ENCODE results near the gene MAP2K3. TPM values are rescaled to one million over a fixed set of nuclear protein-coding genes. Genes with fewer than 3 reads are reported as not detected.
A peak's percentile ranks its signal among the peaks of the same experiment; 100 is the strongest.

The MAP2K3 gene
- total RNA-seq, 1 donor from 2014 or later: 29.2 TPM

- Histone ChIP-seq H3K4me3 (ENCODE audit: low read depth, low read length) (no peak overlapping the region), H3K27me3 (ENCODE audit: control insufficient read depth, insufficient read depth, low read length) (no peaks in the 10 kb centered on the region), H3K36me3 (ENCODE audit: control insufficient read depth, insufficient read depth, low read length) (no peaks in the 10 kb centered on the region)
- peak; percentile 88 for DNase-seq (ENCODE audit: low read depth)
- TF ChIP-seq CTCF (IDR thresholded peaks at IDR 0.05; ENCODE audit: insufficient read depth, low read length, poor library complexity, severe bottlenecking): no peak
These were observed 3.4 kb downstream of the MAP2K3 start for GRCh38 chr17:21287703-21288449.

- Histone ChIP-seq H3K4me3 (ENCODE audit: low read depth, low read length) (no peak overlapping the region), H3K36me3 (ENCODE audit: control insufficient read depth, insufficient read depth, low read length) (no peaks in the 10 kb centered on the region), H3K27me3 (ENCODE audit: control insufficient read depth, insufficient read depth, low read length) (no peaks in the 10 kb centered on the region)
- no peak for TF ChIP-seq CTCF (IDR thresholded peaks at IDR 0.05; ENCODE audit: insufficient read depth, low read length, poor library complexity, severe bottlenecking)
- DNase-seq (ENCODE audit: low read depth): no peak
These were observed 4.1 kb downstream of the MAP2K3 start for GRCh38 chr17:21288571-21289017.

- TF ChIP-seq CTCF (IDR thresholded peaks at IDR 0.05; ENCODE audit: insufficient read depth, low read length, poor library complexity, severe bottlenecking): no peak
- no peak overlapping the region for H3K4me3 ChIP-seq (ENCODE audit: low read depth, low read length)
- H3K27me3 ChIP-seq (ENCODE audit: control insufficient read depth, insufficient read depth, low read length): no peaks in the 10 kb centered on the region
- DNase-seq (ENCODE audit: low read depth): no peak
- H3K36me3 ChIP-seq (ENCODE audit: control insufficient read depth, insufficient read depth, low read length): no peaks in the 10 kb centered on the region
These were observed 4.8 kb downstream of the MAP2K3 start for GRCh38 chr17:21289175-21289901.

GRCh38 chr17:21289902-21290571 is 5.5 kb downstream of the MAP2K3 start:
- TF ChIP-seq CTCF (IDR thresholded peaks at IDR 0.05; ENCODE audit: insufficient read depth, low read length, poor library complexity, severe bottlenecking): no peak
- Histone ChIP-seq H3K4me3 (ENCODE audit: low read depth, low read length) (no peak overlapping the region), H3K36me3 (ENCODE audit: control insufficient read depth, insufficient read depth, low read length) (no peaks in the 10 kb centered on the region), H3K27me3 (ENCODE audit: control insufficient read depth, insufficient read depth, low read length) (no peaks in the 10 kb centered on the region)
- DNase-seq (ENCODE audit: low read depth): no peak

- Histone ChIP-seq H3K36me3 (ENCODE audit: control insufficient read depth, insufficient read depth, low read length) (no peaks in the 10 kb centered on the region), H3K27me3 (ENCODE audit: control insufficient read depth, insufficient read depth, low read length) (no peaks in the 10 kb centered on the region), H3K4me3 (ENCODE audit: low read depth, low read length) (no peak overlapping the region)
- TF ChIP-seq CTCF (IDR thresholded peaks at IDR 0.05; ENCODE audit: insufficient read depth, low read length, poor library complexity, severe bottlenecking): no peak
- no peak for DNase-seq (ENCODE audit: low read depth)
These were observed 6.8 kb downstream of the MAP2K3 start for GRCh38 chr17:21291357-21291756.

Measured in kidney epithelial cell (primary cell).